ACHN (cell line): ENCODE data around the gene TMPRSS9.
A peak's percentile ranks its signal among the peaks of the same experiment; 100 is the strongest.

Experiments
- DNase-seq: peaks from one replicate; pipeline ENCODE4 v3.0.0-alpha.2; 2015
- in situ Hi-C: cut with HindIII; loops from 2 replicates; pipeline ENCODE4 v1.10.0; 2017; ENCODE audit warnings: low sequenced_read_pairs, low pct_ligation_motif_present, low pct_unique_long_range_greater_than_20kb

The TMPRSS9 gene

GRCh38 chr19:2328401-2329148 lies 31.5 kb upstream of the TMPRSS9 start, which contains the start of the genes LSM7 and SPPL2B:
LSM7 (minus strand) TSS chr19:2328586; CDS start chr19:2328566, 20 bp downstream.
SPPL2B (plus strand) TSS chr19:2328684; CDS start chr19:2328710, 26 bp downstream.
- peak; percentile 85 for DNase-seq
- in situ Hi-C loops, result no loop called here

GRCh38 chr19:2329149-2329478 lies 31.0 kb upstream of the TMPRSS9 start:
- no peak for DNase-seq
- in situ Hi-C loops, result no loop called here

GRCh38 chr19:2329501-2329916 lies 30.6 kb upstream of the TMPRSS9 start:
- DNase-seq, result no peak
- in situ Hi-C loops, result no loop called here

- no peak for DNase-seq
- in situ Hi-C loops, result no loop called here
These were observed 29.8 kb upstream of the TMPRSS9 start for GRCh38 chr19:2330255-2330631.

- DNase-seq, result no peak
These were observed 29.3 kb upstream of the TMPRSS9 start for GRCh38 chr19:2330632-2331284.

GRCh38 chr19:2331601-2332246 lies 28.3 kb upstream of the TMPRSS9 start:
- DNase-seq, result no peak
- in situ Hi-C loops, result no loop called here

More at GRCh38 chr19:2330632-2331284, 29.3 kb upstream of the TMPRSS9 start:
- in situ Hi-C loops, result no loop called here

GRCh38 chr19:2332341-2333026 lies 27.6 kb upstream of the TMPRSS9 start:
- in situ Hi-C loops, result no loop called here
- DNase-seq, result no peak

- no peak for DNase-seq
- in situ Hi-C loops, result no loop called here
These were observed 26.8 kb upstream of the TMPRSS9 start for GRCh38 chr19:2333027-2333806.

GRCh38 chr19:2333807-2334211 lies 26.3 kb upstream of the TMPRSS9 start:
- DNase-seq, result no peak
- in situ Hi-C loops, result no loop called here

- DNase-seq, result no peak
- in situ Hi-C loops, result no loop called here
These were observed 25.6 kb upstream of the TMPRSS9 start for GRCh38 chr19:2334426-2334825.

- in situ Hi-C loops, result no loop called here
- no peak for DNase-seq
These were observed 24.8 kb upstream of the TMPRSS9 start for GRCh38 chr19:2334986-2335846.

- no peak for DNase-seq
- in situ Hi-C loops, result no loop called here
These were observed 24.2 kb upstream of the TMPRSS9 start for GRCh38 chr19:2335848-2336247.

- in situ Hi-C loops, result no loop called here
- no peak for DNase-seq
These were observed 23.3 kb upstream of the TMPRSS9 start for GRCh38 chr19:2336528-2337328.

- in situ Hi-C loops, result no loop called here
- no peak for DNase-seq
These were observed 22.7 kb upstream of the TMPRSS9 start for GRCh38 chr19:2337329-2337707.

- no peak for DNase-seq
- in situ Hi-C loops, result no loop called here
These were observed 21.9 kb upstream of the TMPRSS9 start for GRCh38 chr19:2338055-2338615.

GRCh38 chr19:2338751-2339643 lies 21.1 kb upstream of the TMPRSS9 start:
- no peak for DNase-seq

More at GRCh38 chr19:2338751-2339643, 21.1 kb upstream of the TMPRSS9 start:
- in situ Hi-C loops, result no loop called here
